ENCODE measurements around the gene SCGB3A2. TPM values are rescaled to one million over a fixed set of nuclear protein-coding genes. Genes with fewer than 3 reads are reported as not detected.
A peak's percentile ranks its signal among the peaks of the same experiment; 100 is the strongest.

Gene SCGB3A2
- total RNA-seq, 4 donors from 2014 or later: not detected

DNA sequence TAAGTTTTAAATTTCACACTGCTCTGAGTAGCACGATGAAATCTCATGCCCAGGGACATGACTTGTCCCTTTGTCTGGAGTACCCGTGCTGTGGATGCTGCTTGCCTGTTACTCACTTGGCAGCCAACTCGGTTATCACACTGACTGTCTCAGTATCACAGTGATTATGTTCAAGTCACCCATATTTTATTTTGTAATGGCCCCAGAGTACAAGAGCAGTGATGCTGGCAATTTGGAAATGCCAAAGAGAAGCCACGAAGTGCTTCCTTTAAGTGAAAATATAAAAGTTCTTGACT, 22.8 kb upstream of the SCGB3A2 start:
- H3K4me1 ChIP-seq: no peaks in the 10 kb centered on the region
- H3K27me3 ChIP-seq: no peaks in the 10 kb centered on the region
- no peak overlapping the region for H3K4me3 ChIP-seq (replicated peaks in 1 of 3)
- TF ChIP-seq POLR2A (IDR thresholded peaks at IDR 0.05): no peak
- TF ChIP-seq, protein P1, sequence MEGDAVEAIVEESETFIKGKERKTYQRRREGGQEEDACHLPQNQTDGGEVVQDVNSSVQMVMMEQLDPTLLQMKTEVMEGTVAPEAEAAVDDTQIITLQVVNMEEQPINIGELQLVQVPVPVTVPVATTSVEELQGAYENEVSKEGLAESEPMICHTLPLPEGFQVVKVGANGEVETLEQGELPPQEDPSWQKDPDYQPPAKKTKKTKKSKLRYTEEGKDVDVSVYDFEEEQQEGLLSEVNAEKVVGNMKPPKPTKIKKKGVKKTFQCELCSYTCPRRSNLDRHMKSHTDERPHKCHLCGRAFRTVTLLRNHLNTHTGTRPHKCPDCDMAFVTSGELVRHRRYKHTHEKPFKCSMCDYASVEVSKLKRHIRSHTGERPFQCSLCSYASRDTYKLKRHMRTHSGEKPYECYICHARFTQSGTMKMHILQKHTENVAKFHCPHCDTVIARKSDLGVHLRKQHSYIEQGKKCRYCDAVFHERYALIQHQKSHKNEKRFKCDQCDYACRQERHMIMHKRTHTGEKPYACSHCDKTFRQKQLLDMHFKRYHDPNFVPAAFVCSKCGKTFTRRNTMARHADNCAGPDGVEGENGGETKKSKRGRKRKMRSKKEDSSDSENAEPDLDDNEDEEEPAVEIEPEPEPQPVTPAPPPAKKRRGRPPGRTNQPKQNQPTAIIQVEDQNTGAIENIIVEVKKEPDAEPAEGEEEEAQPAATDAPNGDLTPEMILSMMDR (IDR thresholded peaks at IDR 0.05): no peak
- no peaks in the 10 kb centered on the region for H3K36me3 ChIP-seq
- intact Hi-C loops (cut with DNase I): loop anchor here (10.0 kb wide), 1 partner anchor 79 kb away; no protein-coding TSS in a partner anchor
- no peak for DNase-seq
- H3K9me3 ChIP-seq: no peaks in the 10 kb centered on the region
- H3K27ac ChIP-seq: no peak overlapping the region
- WGBS, 2 donors: 53 to 68% methylated on average over 4 of the region's 4 CpGs

- Histone ChIP-seq H3K36me3 (no peaks in the 10 kb centered on the region), H3K27me3 (no peaks in the 10 kb centered on the region), H3K4me3 (replicated peaks in 1 of 3) (no peak overlapping the region), H3K27ac (no peak overlapping the region), H3K4me1 (no peaks in the 10 kb centered on the region), H3K9me3 (no peaks in the 10 kb centered on the region)
- DNase-seq: no peak
- TF ChIP-seq POLR2A (IDR thresholded peaks at IDR 0.05): no peak
- TF ChIP-seq, protein P1 (IDR thresholded peaks at IDR 0.05): no peak
- intact Hi-C loops (cut with DNase I): loop anchor here (10.0 kb wide), 1 partner anchor 78 kb away; no protein-coding TSS in a partner anchor
Observed at GRCh38 chr5:147856801-147857200, 21.7 kb upstream of the SCGB3A2 start.

- Histone ChIP-seq H3K36me3 (no peaks in the 10 kb centered on the region), H3K4me1 (no peaks in the 10 kb centered on the region), H3K4me3 (replicated peaks in 1 of 3) (no peak overlapping the region), H3K27me3 (no peaks in the 10 kb centered on the region), H3K9me3 (no peaks in the 10 kb centered on the region), H3K27ac (no peak overlapping the region)
- peak; percentile 59 to 67 for DNase-seq
- WGBS, 2 donors: 2 to 4% methylated on average over 2 of the region's 2 CpGs
- TF ChIP-seq, protein P1 (IDR thresholded peaks at IDR 0.05): peak; percentile 48 to 81 (median 71)
- TF ChIP-seq POLR2A (IDR thresholded peaks at IDR 0.05): no peak
- intact Hi-C loops (cut with DNase I): loop anchor here (10.0 kb wide), 1 partner anchor 77 kb away; no protein-coding TSS in a partner anchor
Observed at GRCh38 chr5:147857302-147858129, 21.0 kb upstream of the SCGB3A2 start.

DNA sequence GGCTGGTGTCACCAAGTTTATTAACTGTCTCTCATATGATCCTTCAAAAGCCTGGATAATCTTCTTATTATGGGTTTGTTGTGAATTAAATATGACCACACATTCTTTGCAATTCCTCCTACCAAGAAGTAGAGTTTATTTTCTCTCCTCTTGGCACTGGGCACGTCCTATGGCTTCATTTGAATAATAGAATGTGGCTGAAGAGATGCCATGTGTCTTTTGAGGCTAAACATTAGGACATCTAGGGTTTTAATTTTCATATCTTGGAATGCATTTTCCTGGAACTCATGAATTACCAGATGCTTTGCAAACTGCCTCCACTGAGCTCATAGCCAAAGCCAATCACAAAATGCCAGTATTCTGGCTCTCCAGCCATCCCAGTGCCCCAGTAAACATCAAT, 19.9 kb upstream of the SCGB3A2 start:
- Histone ChIP-seq H3K27me3 (no peaks in the 10 kb centered on the region), H3K4me1 (no peaks in the 10 kb centered on the region), H3K36me3 (no peaks in the 10 kb centered on the region), H3K9me3 (no peaks in the 10 kb centered on the region), H3K27ac (no peak overlapping the region), H3K4me3 (replicated peaks in 1 of 3) (no peak overlapping the region)
- 64 to 80% methylated on average over 1 of the region's 1 CpG for WGBS, 2 donors
- TF ChIP-seq, protein P1 (IDR thresholded peaks at IDR 0.05): no peak
- TF ChIP-seq POLR2A (IDR thresholded peaks at IDR 0.05): no peak
- intact Hi-C loops (cut with DNase I): loop anchor here (10.0 kb wide), 1 partner anchor 76 kb away; no protein-coding TSS in a partner anchor
- DNase-seq: no peak

DNA sequence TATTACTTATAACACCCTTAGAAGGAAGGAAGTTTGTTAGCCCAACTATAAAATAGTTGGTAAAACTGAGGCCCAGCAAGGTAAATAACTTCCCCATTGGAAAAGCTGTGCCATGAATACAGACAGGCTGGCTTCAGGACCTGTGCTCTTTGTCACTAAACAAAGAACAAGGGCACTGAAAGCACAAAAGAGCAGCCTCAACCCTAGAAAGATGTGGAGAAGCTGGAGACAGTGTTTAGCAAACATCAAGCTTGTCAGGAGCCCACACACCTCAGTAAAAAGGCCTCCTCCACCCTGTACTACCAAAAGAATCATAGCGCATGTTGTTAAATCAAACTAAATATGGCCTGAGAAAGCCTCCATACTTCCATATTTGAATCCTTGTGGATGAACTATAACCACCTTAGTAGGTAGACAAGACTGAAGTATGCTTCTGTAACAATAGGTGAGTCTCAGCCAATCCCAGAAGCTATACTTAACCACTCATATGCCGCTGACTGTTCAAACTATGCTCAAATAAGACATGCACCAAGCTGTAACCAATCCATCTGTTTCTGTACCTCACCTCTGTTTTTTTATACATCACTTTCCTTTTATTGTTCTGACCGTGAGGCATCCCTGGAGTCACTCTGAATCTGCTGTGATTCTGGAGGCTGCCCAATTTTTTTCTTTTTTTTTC, 18.4 kb upstream of the SCGB3A2 start:
- no peak for DNase-seq
- H3K27ac ChIP-seq: no peak overlapping the region
- H3K9me3 ChIP-seq: no peaks in the 10 kb centered on the region
- H3K4me1 ChIP-seq: no peaks in the 10 kb centered on the region
- 84 to 90% methylated on average over 3 of the region's 3 CpGs for WGBS, 2 donors
- no peak overlapping the region for H3K4me3 ChIP-seq (replicated peaks in 1 of 3)
- H3K27me3 ChIP-seq: no peaks in the 10 kb centered on the region
- TF ChIP-seq, protein P1 (IDR thresholded peaks at IDR 0.05): no peak
- TF ChIP-seq POLR2A (IDR thresholded peaks at IDR 0.05): no peak
- no peaks in the 10 kb centered on the region for H3K36me3 ChIP-seq
- intact Hi-C loops (cut with DNase I): loop anchor here (10.0 kb wide), 1 partner anchor 75 kb away; no protein-coding TSS in a partner anchor
